Thyroid gland (tissue), 4 donors: Measurements from ENCODE around the gene LUZP4.

ENCODE experiments used
- CTCF ChIP-seq, 6 experiments: fragments of 200-600 bp in 3 of 6; fragments of 450-650 bp in 3 of 6; sonication (generic) in 3 of 6; IDR thresholded peaks; one replicate each; pipeline ENCODE4 v1.5.1; 2016 to 2019; ENCODE audit warnings: antibody characterized with exemption in 6 of 6, mild to moderate bottlenecking in 2 of 6, inconsistent platforms in 1 of 6, moderate library complexity in 1 of 6
- POLR2A ChIP-seq, 2 donors: fragments of 450-650 bp; IDR thresholded peaks; one replicate each; pipeline ENCODE4 v1.6.1; 2017; ENCODE audit warnings: antibody characterized with exemption in 2 of 2, mild to moderate bottlenecking in 2 of 2, moderate library complexity in 1 of 2

DNA sequence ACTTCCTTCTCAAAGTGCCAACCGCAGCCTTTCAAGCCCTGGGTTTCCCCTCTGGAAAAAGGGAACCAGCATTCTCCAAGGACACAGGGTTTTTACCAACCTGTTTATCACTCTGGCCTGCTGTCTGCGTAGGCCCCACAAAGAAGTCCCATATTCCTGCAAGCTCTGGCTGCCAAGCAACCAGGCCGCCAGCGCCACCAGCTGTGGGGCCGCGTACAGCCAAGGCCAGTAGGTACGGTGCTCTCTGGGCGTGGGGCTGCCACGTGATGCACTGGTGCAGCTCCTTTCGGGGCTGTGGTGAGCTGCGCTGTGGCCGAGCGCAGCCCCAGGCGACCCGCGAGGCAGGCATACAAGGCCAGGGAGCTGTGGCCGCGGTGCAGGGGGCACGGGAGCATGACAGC lies 22.1 kb downstream of the LUZP4 start:
- TF ChIP-seq CTCF (IDR thresholded peaks at IDR 0.05) (no peak), POLR2A (IDR thresholded peaks at IDR 0.05) (no peak)
